GM19238 (cell line): ENCODE measurements around the gene ATP8A2.

Source experiments
- DNase-seq: peaks from one replicate; pipeline ENCODE4 v3.0.0; 2011; ENCODE audit warnings: low spot score; ENCODE audit not compliant: insufficient read length

ATP8A2 gene

DNA sequence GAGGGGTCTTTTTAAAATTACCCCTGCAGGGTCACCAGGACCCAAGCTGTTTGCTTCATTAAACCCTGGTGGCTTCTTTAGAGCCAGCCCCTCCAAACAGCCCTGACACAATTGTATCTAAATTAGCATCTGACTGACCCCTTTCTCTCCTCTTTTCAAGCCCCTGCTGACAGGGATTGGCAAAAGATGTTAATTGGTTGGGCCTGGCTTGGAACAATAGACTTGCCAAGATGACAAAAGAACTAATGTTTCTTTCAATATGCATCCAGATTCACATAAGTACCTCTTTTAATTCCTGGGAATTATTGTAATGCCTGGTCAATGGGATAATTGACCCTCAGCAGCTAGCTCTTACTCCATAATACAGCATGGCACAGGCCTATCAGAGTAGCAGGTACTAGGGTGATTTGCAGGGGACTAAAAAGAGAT, 539.2 kb downstream of the ATP8A2 start:
- no peak for DNase-seq

GRCh38 chr13:25912961-25913360, 541.2 kb downstream of the ATP8A2 start:
- no peak for DNase-seq

DNA sequence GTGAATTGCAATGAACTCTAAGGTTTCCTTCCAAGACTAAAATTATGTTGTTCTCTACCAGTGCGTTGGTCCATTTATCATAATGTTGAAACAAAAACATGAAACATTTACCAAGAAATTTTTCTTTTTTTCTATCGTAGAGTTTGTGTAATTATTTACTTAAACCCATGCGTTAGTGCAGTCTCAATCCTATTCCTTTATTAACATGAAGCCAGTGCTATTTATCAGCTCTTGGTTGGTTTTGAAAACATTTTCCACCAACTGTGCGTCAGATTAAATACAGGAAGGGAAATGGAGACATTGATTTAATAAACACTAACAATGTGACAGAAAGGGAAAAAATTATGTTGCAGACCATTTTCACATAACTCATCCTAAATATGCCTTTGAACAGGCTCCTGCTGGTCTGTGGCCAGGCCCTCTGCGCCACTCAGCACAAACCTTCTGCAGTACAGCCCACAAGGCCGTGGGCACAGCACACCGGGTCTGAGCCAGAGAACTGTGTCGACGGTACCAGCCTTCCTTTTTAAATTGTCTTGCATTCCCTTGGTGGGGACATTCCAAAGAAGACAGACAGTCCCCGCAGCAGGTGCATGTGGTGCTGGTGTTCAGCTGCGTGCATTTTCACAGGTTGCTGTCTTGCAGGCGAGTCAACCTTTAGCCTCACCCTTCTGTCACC, 544.2 kb downstream of the ATP8A2 start:
- no peak for DNase-seq

DNA sequence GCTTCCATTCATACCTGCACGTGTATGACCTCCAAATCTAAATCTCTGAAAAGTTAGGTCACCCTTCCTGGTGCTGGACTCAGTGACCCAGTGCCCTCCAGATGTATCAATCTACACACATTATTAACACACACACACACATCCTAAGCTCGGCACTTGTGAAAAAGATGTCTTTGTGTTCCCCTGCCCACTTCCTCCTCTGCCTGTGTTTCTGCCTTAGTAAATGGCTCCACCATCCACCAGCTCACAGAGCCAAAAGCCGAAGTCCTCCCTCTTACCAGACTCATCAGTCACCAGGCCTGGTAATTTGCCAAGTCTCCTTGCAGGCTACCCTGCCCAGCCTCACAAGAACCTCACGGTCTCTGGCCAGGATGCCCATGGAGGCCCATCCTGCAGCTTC, 548.5 kb downstream of the ATP8A2 start:
- no peak for DNase-seq

DNA sequence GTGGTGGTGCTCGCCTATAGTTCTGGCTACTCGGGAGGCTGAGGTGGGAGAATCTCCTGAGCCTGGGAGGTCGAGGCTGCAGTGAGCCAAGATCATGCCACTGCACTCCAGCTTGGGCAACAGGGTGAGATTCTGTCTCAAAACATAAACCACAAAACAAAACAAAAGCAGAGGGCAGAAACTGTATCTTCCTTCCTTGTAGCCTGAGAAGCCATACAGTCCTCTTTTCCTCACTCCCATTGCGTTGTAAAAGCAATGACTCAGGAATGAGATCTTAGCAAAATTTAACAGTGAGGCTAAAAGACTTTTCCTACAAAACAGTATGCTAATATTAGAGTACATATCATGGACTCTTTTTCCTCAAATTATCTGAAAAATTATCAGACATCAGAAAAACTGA, 549.2 kb downstream of the ATP8A2 start:
- DNase-seq, result no peak

GRCh38 chr13:25922376-25922775, 550.6 kb downstream of the ATP8A2 start:
- DNase-seq, result no peak

- DNase-seq, result no peak
These were observed 551.7 kb downstream of the ATP8A2 start for GRCh38 chr13:25923217-25924085.

DNA sequence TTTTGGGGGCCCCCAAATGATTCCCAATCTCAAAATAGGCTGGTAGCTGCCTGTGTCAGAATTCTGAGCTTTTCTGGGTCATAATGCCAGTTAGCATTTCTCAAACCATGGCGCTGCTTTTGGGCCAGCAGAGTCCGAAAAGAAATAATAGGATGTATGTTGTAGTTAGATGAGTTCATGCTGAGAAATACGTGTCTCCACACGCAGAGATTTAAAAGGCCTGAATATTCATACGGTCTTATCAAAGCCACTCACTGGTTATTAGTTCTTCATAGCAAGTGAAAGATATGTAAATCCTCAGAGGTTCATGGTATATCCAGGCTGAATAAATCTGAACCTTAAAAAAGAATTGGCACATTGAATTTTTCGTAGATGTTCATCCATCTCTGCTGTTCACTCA, 555.6 kb downstream of the ATP8A2 start:
- DNase-seq, result no peak

DNA sequence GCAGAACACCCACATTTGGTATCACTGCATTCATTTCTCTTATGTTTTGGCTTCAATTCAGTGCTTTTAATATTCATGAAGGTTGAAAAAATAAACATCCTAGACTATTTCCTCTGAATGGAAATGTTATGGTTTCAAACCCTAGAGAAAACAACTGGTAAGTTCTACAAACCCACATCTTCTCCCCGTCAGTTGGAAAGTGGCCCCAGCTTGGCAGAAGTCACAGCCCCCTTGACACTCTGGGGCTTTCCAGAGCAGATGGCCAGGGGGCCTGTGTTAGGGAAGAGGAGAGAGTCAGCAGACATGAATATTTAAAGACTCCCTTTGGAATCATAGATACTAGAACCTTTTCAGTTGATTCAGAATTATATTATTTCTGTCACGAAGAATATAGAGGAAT, 556.2 kb downstream of the ATP8A2 start:
- DNase-seq, result no peak

GRCh38 chr13:25928941-25929505, 557.2 kb downstream of the ATP8A2 start:
- no peak for DNase-seq

- DNase-seq, result no peak
These were observed 558.0 kb downstream of the ATP8A2 start for GRCh38 chr13:25929816-25930215.

GRCh38 chr13:25930653-25931052, 558.9 kb downstream of the ATP8A2 start:
- DNase-seq, result no peak

- DNase-seq, result no peak
These were observed 560.6 kb downstream of the ATP8A2 start for GRCh38 chr13:25932365-25932764.

DNA sequence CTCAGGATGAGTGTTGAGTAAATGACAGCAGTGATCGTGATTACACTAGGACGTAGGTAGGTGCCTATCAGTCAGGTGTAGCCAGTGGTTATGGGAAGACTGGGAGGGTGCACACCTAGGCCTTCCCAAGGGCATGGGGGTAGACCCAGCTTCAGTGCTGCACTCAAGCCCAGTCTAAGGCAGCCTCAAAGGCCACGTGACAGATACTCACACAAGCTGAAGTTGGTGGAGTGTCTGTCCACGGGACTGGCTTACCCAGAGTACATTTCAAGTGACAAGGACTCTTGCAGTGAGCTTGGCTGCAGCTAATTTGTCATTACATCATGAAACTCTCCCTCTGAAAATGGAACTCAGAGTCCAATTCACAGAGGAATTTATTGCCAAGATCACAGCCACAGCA, 561.7 kb downstream of the ATP8A2 start:
- DNase-seq, result no peak

DNA sequence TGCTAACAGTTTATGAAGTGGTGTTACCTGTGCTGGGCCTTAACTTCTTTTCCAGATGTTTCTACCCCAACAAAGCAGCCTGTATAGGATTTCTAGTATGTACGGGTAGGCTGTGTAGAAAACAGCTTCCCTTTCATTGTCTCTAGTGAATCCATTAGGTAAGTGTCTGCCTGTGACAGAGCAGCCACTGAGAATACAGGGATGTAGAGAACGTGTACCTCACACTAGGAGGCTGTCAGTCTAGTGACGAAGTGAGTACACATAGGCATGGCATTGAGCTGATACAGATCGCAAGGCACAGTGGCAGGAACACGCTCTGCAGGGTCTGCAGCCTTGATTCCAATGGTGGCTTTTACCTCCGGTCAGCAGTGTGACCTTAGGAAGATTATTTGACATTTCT, 562.4 kb downstream of the ATP8A2 start:
- DNase-seq, result no peak

DNA sequence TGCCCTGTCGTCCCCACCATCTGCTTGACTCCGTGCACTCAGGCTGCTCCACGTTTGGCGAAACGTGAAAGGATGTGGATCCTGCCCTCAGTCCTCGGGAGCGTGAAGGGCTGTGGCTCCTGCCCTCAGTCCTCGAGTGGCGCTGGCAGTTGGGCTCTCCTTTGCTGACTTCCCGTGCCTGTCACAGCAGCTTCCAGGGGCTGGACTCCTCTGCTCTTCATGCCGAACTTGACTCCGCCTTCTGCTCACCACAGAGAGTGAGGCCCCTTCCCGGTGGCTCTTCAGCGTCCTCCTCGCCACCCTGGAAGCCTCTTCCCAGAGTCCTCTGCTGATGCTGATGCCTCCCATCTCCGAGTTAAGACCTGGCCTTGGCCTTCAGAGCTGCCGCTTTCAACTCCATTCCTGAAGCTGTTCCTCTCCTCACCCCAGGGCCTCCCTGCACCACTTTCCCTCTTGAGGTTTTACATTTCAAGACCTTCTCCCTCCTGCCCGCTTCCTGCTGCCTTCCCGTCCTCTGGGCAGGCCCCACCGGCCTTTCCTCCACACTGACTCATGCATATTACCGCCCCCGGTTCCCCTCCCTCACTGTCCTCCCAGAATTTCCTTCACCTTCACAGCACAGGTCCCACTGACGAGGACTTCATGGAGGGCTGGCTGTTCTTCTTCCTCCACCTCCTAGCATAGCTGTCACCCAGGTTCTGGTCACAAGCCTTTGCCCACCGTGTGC, 568.4 kb downstream of the ATP8A2 start:
- no peak for DNase-seq

GRCh38 chr13:25943081-25943480, 571.3 kb downstream of the ATP8A2 start:
- DNase-seq, result no peak

- DNase-seq, result no peak
These were observed 571.9 kb downstream of the ATP8A2 start for GRCh38 chr13:25943658-25944057.

GRCh38 chr13:25945596-25945995, 573.8 kb downstream of the ATP8A2 start:
- DNase-seq, result no peak

GRCh38 chr13:25946321-25946720, 574.5 kb downstream of the ATP8A2 start:
- DNase-seq, result no peak

GRCh38 chr13:25948910-25949309, 577.1 kb downstream of the ATP8A2 start:
- no peak for DNase-seq

GRCh38 chr13:25951831-25952230, 580.1 kb downstream of the ATP8A2 start:
- DNase-seq, result no peak
